Keratinocyte (primary cell): ENCODE results near the gene FAF1. TPM values are rescaled to one million over a fixed set of nuclear protein-coding genes. Genes with fewer than 3 reads are reported as not detected.
"Not testable (repeated sequence)": the region's sequence is repeated elsewhere in the genome, so short reads cannot be mapped to it uniquely, and the experiment has no call there.

ENCODE experiments used
- DNase-seq: peaks from one replicate; pipeline ENCODE4 v3.0.0-alpha.2; 2011; ENCODE audit warnings: low read depth, missing footprints, low spot score
- FAIRE-seq: peaks from 2 replicates; lab custom pipeline; 2011; peaks lifted over from hg19 to GRCh38; lab: Jason Lieb, UNC
- H2AFZ ChIP-seq: 2 replicates; pipeline ENCODE4 v1.6.0; 2012; ENCODE audit warnings: low read length, control low read depth, inconsistent platforms; ENCODE audit not compliant: control insufficient read depth
- H3K27ac ChIP-seq: 2 replicates; pipeline ENCODE4 v1.5.1; 2011; ENCODE audit warnings: low read length; ENCODE audit not compliant: control insufficient read depth, insufficient read depth
- H3K27me3 ChIP-seq: 3 replicates; pipeline ENCODE4 v1.6.0; 2011; ENCODE audit warnings: low read length; ENCODE audit not compliant: control insufficient read depth, insufficient read depth; ENCODE audit errors: extremely low read depth
- H3K36me3 ChIP-seq, 2 experiments: 2 replicates in 1 of 2; 3 replicates in 1 of 2; pipeline ENCODE4 v1.5.1; 2011; ENCODE audit warnings: low read length in 2 of 2, mild to moderate bottlenecking in 1 of 2; ENCODE audit not compliant: control insufficient read depth in 2 of 2, insufficient read depth in 2 of 2; ENCODE audit errors: extremely low read depth in 1 of 2
- H3K4me1 ChIP-seq: 3 replicates; pipeline ENCODE4 v1.5.1; 2011; ENCODE audit warnings: low read length; ENCODE audit not compliant: control insufficient read depth, insufficient read depth; ENCODE audit errors: extremely low read depth
- H3K4me2 ChIP-seq: 3 replicates; pipeline ENCODE4 v1.6.0; 2011; ENCODE audit warnings: low read depth, low read length; ENCODE audit not compliant: control insufficient read depth, insufficient read depth; ENCODE audit errors: extremely low read depth
- H3K4me3 ChIP-seq, 3 experiments: fragments of 200-600 bp in 1 of 3; sonication (generic) in 1 of 3; 2 replicates in 2 of 3; 3 replicates in 1 of 3; pipeline ENCODE4 v1.5.1; 2011 to 2016; ENCODE audit warnings: low read length in 3 of 3, mild to moderate bottlenecking in 3 of 3, control low read depth in 2 of 3, inconsistent platforms in 1 of 3, low read depth in 1 of 3, mixed read lengths in 1 of 3, mixed run types in 1 of 3, moderate library complexity in 1 of 3; ENCODE audit not compliant: control insufficient read depth in 2 of 3, insufficient read depth in 2 of 3; ENCODE audit errors: extremely low read depth in 1 of 3
- H3K79me2 ChIP-seq: 2 replicates; pipeline ENCODE4 v1.6.0; 2012; ENCODE audit warnings: low read length; ENCODE audit not compliant: control insufficient read depth, insufficient read depth
- H3K9ac ChIP-seq: 3 replicates; pipeline ENCODE4 v1.6.0; 2011; ENCODE audit warnings: low read length; ENCODE audit not compliant: control insufficient read depth, insufficient read depth; ENCODE audit errors: extremely low read depth
- H3K9me1 ChIP-seq: 3 replicates; pipeline ENCODE4 v1.6.0; 2011; ENCODE audit warnings: low read length; ENCODE audit not compliant: control insufficient read depth, insufficient read depth; ENCODE audit errors: extremely low read depth
- H3K9me3 ChIP-seq: 2 replicates; pipeline ENCODE4 v1.5.1; 2012; ENCODE audit warnings: low read depth, low read length; ENCODE audit not compliant: control insufficient read depth
- H4K20me1 ChIP-seq: 3 replicates; pipeline ENCODE4 v1.6.0; 2011; ENCODE audit warnings: low read length; ENCODE audit not compliant: control insufficient read depth, insufficient read depth; ENCODE audit errors: extremely low read depth
- CTCF ChIP-seq, 3 experiments: IDR thresholded peaks in 1 of 3; conservative IDR thresholded peaks in 1 of 3; optimal IDR thresholded peaks in 1 of 3; 2 replicates in 2 of 3; 3 replicates in 1 of 3; pipeline versions ENCODE3 to v1.5.1; 2011; ENCODE audit warnings: low read length in 3 of 3, mild to moderate bottlenecking in 3 of 3, moderate library complexity in 2 of 3, control low read depth in 1 of 3, inconsistent platforms in 1 of 3; ENCODE audit not compliant: insufficient read depth in 2 of 3; ENCODE audit errors: extremely low read depth in 1 of 3
- EZH2 ChIP-seq: IDR thresholded peaks from one replicate; pipeline ENCODE4 v1.6.1; 2012; ENCODE audit warnings: inconsistent platforms, mild to moderate bottlenecking, low read length, moderate library complexity
- dilution Hi-C: fragments of 300-500 bp; cut with MboI; formaldehyde crosslinking; loops from one replicate; pipeline ENCODE4 v1.7.0; 2020; ENCODE audit warnings: low sequenced_read_pairs; ENCODE audit not compliant: extremely low pct_ligation_motif_present
- polyA plus RNA-seq, 5 experiments: library from polyadenylated mRNA; depleted of rRNA in 3 of 5; stranded (reverse) in 3 of 5; stranded (forward) in 1 of 5; unstranded in 1 of 5; fragments of >200 nt; gene quantifications; 1 replicate in 1 of 5; 2 replicates in 3 of 5; 3 replicates in 1 of 5; pipeline versions ENCODE4 v1.2.1 to v1.2.3, GENCODE V29; 2011 to 2012; ENCODE audit warnings: missing spikeins in 2 of 5, low read depth in 1 of 5, low replicate concordance in 1 of 5

FAF1 gene
- polyA plus RNA-seq, 1 donor (not counting 4 experiments of a cell fraction or from before 2014, with no cell fraction given), result 33.1 TPM

- Histone ChIP-seq H3K27me3 (no peaks in the 10 kb centered on the region), H3K27ac (no peak overlapping the region), H3K9me1 (no peaks in the 10 kb centered on the region), H3K4me2 (no peak overlapping the region), H3K9ac (no peak overlapping the region), H3K36me3 (no peaks in the 10 kb centered on the region), H2AFZ (no peak overlapping the region), H3K9me3 (no peaks in the 10 kb centered on the region), H3K4me3 (no peak overlapping the region), H3K4me1 (no peaks in the 10 kb centered on the region), H4K20me1 (no peaks in the 10 kb centered on the region), H3K79me2 (no peaks in the 10 kb centered on the region)
- dilution Hi-C loops, result no loop called here
- FAIRE-seq, result no peak
- TF ChIP-seq CTCF (optimal IDR thresholded peaks at IDR 0.05 in 1 of 3, IDR thresholded peaks at IDR 0.05 in 1 of 3, conservative IDR thresholded peaks at IDR 0.05 in 1 of 3; ENCODE audit: extremely low read depth in 1 of 3, insufficient read depth in 2 of 3, low read length in 3 of 3) (no peak), EZH2 (no peak)
- DNase-seq, result no peak
These were observed 40.1 kb upstream of the FAF1 start for GRCh38 chr1:51000160-51000559.

GRCh38 chr1:50999375-50999774 is 39.3 kb upstream of the FAF1 start:
- H3K79me2 ChIP-seq, H3K36me3 ChIP-seq, H3K9me1 ChIP-seq, H3K27me3 ChIP-seq, H3K9me3 ChIP-seq, H2AFZ ChIP-seq, H4K20me1 ChIP-seq, FAIRE-seq, H3K4me1 ChIP-seq, H3K9ac ChIP-seq, H3K27ac ChIP-seq, dilution Hi-C loops, H3K4me2 ChIP-seq, H3K4me3 ChIP-seq, DNase-seq: not testable (repeated sequence)

- H3K79me2 ChIP-seq, result no peaks in the 10 kb centered on the region
- DNase-seq, result no peak
- dilution Hi-C loops, result no loop called here
These were observed 36.0 kb upstream of the FAF1 start for GRCh38 chr1:50996083-50996482.

More at GRCh38 chr1:50996083-50996482, 36.0 kb upstream of the FAF1 start:
- no peaks in the 10 kb centered on the region for H3K9me3 ChIP-seq
- no peaks in the 10 kb centered on the region for H3K4me1 ChIP-seq
- FAIRE-seq, result no peak
- no peak overlapping the region for H3K9ac ChIP-seq
- H4K20me1 ChIP-seq, result no peaks in the 10 kb centered on the region
- no peak overlapping the region for H3K4me2 ChIP-seq
- no peak overlapping the region for H2AFZ ChIP-seq
- no peak overlapping the region for H3K4me3 ChIP-seq
- TF ChIP-seq CTCF (optimal IDR thresholded peaks at IDR 0.05 in 1 of 3, IDR thresholded peaks at IDR 0.05 in 1 of 3, conservative IDR thresholded peaks at IDR 0.05 in 1 of 3; ENCODE audit: extremely low read depth in 1 of 3, insufficient read depth in 2 of 3, low read length in 3 of 3) (no peak), EZH2 (no peak)
- no peaks in the 10 kb centered on the region for H3K9me1 ChIP-seq
- H3K27ac ChIP-seq, result no peak overlapping the region
- no peaks in the 10 kb centered on the region for H3K36me3 ChIP-seq
- no peaks in the 10 kb centered on the region for H3K27me3 ChIP-seq
